ENCODE measurements around the gene SLC12A2. TPM values are rescaled to one million over a fixed set of nuclear protein-coding genes. Genes with fewer than 3 reads are reported as not detected.

Gene SLC12A2
- total RNA-seq, 1 experiment from 2014 or later: 576 TPM

DNA sequence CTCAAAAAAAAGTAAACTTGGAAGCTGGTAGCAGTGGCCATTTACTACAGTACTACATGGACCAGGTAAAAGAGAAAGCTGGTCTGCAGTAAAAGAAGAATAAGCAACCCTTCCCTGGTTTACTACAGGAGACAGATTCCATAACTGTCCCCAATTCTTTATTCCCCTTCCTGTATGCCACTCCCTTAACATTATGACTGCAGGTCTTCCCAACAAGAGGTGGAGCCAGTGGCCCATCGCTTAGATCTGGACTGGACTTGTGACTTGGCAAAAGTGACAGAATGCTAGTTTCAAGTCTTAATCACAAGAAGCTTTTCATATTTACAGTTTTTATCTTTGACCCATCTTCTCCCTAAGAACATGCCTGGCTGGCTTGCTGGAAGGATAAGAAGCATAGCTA, 42.6 kb upstream of the SLC12A2 start:
- Mint-ChIP-seq H3K4me1 (ENCODE audit: low read depth, unreplicated experiment) (peaks cover 66% of the 10 kb centered on the region), H3K9me3 (ENCODE audit: low read depth, unreplicated experiment) (peaks cover 4% of the 10 kb centered on the region), H3K27me3 (ENCODE audit: unreplicated experiment) (no peaks in the 10 kb centered on the region), H3K4me3 (ENCODE audit: low read depth, unreplicated experiment) (no peak overlapping the region), H3K27ac (ENCODE audit: unreplicated experiment) (no peak overlapping the region), H3K36me3 (ENCODE audit: insufficient read depth, unreplicated experiment) (peaks cover 3% of the 10 kb centered on the region)
- intact Hi-C loops (cut with micrococcal nuclease; ENCODE audit: unreplicated experiment): no loop called here
- TF ChIP-seq, protein P1, sequence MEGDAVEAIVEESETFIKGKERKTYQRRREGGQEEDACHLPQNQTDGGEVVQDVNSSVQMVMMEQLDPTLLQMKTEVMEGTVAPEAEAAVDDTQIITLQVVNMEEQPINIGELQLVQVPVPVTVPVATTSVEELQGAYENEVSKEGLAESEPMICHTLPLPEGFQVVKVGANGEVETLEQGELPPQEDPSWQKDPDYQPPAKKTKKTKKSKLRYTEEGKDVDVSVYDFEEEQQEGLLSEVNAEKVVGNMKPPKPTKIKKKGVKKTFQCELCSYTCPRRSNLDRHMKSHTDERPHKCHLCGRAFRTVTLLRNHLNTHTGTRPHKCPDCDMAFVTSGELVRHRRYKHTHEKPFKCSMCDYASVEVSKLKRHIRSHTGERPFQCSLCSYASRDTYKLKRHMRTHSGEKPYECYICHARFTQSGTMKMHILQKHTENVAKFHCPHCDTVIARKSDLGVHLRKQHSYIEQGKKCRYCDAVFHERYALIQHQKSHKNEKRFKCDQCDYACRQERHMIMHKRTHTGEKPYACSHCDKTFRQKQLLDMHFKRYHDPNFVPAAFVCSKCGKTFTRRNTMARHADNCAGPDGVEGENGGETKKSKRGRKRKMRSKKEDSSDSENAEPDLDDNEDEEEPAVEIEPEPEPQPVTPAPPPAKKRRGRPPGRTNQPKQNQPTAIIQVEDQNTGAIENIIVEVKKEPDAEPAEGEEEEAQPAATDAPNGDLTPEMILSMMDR (IDR thresholded peaks at IDR 0.05; ENCODE audit: unreplicated experiment): no peak
- no peak for DNase-seq
- CTCF ChIA-PET: no interaction called here
- no TSS peak for BruUV-seq (replicated peaks)

DNA sequence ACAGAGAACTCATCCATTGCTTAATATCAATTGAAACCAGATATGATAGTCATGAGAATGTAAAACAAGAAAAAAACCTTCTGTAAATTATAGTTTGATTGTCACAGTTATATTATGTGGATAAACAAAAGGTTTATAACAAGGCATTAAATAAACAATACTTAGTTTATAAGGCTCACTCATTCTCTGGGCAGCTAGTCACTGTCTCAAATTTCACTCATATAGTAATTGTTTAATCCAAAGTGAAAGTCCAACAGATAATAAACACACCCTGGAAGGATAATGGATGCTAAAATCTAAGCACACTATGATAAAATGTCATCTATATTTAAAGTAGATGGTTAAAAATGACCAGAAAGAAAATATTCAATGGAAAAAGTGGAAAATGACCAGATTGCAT, 30.8 kb upstream of the SLC12A2 start:
- BruUV-seq (replicated peaks): no TSS peak
- TF ChIP-seq, protein P1 (IDR thresholded peaks at IDR 0.05; ENCODE audit: unreplicated experiment): no peak
- intact Hi-C loops (cut with micrococcal nuclease; ENCODE audit: unreplicated experiment): no loop called here
- peaks cover 7% of the 10 kb centered on the region for H3K36me3 Mint-ChIP-seq (ENCODE audit: insufficient read depth, unreplicated experiment)
- no peaks in the 10 kb centered on the region for H3K27me3 Mint-ChIP-seq (ENCODE audit: unreplicated experiment)
- H3K27ac Mint-ChIP-seq (ENCODE audit: unreplicated experiment): no peak overlapping the region
- no peak overlapping the region for H3K4me3 Mint-ChIP-seq (ENCODE audit: low read depth, unreplicated experiment)
- H3K9me3 Mint-ChIP-seq (ENCODE audit: low read depth, unreplicated experiment): peaks cover 9% of the 10 kb centered on the region
- H3K4me1 Mint-ChIP-seq (ENCODE audit: low read depth, unreplicated experiment): peaks cover 13% of the 10 kb centered on the region
- no peak for DNase-seq
- CTCF ChIA-PET: no interaction called here

DNA sequence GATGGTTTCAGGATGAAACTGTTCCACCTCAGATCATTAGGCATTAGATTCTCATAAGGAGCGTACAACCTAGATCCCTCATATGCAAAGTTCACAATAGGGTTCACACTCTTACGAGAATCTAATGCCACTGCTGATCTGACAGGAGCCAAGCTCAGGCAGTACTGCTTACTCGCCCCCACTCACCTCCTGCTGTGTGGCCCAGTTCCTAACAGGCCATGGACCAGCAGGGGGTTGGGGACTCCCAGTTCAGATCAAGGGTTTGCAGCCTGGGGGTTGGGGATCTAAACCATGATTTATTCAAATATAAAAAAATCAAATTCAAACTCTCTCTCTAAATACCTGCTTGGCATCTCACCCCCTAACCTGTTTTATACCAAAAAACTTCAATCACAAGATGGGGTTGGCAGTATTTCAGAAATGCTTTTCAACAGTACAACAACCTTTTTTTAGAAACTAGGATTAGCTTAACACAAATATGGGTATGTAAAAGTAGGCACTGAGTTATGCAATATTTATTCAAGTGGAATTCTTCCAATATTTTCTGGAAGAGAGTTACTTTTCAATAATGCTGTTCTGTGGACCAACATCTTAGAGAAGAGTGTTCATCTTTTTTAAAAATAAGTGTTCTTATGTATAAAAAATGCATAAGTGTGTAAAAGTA, 30.1 kb upstream of the SLC12A2 start:
- CTCF ChIA-PET: interaction anchor here (1.0 kb wide), 1 partner anchor 10 kb away, joined by 3 read pairs; no protein-coding TSS in a partner anchor
- Mint-ChIP-seq H3K4me3 (ENCODE audit: low read depth, unreplicated experiment) (no peak overlapping the region), H3K27me3 (ENCODE audit: unreplicated experiment) (no peaks in the 10 kb centered on the region), H3K36me3 (ENCODE audit: insufficient read depth, unreplicated experiment) (peaks cover 9% of the 10 kb centered on the region), H3K4me1 (ENCODE audit: low read depth, unreplicated experiment) (peaks cover 8% of the 10 kb centered on the region), H3K27ac (ENCODE audit: unreplicated experiment) (no peak overlapping the region), H3K9me3 (ENCODE audit: low read depth, unreplicated experiment) (peaks cover 6% of the 10 kb centered on the region)
- DNase-seq: no peak
- TF ChIP-seq, protein P1 (IDR thresholded peaks at IDR 0.05; ENCODE audit: unreplicated experiment): no peak
- intact Hi-C loops (cut with micrococcal nuclease; ENCODE audit: unreplicated experiment): no loop called here
- BruUV-seq (replicated peaks): no TSS peak

DNA sequence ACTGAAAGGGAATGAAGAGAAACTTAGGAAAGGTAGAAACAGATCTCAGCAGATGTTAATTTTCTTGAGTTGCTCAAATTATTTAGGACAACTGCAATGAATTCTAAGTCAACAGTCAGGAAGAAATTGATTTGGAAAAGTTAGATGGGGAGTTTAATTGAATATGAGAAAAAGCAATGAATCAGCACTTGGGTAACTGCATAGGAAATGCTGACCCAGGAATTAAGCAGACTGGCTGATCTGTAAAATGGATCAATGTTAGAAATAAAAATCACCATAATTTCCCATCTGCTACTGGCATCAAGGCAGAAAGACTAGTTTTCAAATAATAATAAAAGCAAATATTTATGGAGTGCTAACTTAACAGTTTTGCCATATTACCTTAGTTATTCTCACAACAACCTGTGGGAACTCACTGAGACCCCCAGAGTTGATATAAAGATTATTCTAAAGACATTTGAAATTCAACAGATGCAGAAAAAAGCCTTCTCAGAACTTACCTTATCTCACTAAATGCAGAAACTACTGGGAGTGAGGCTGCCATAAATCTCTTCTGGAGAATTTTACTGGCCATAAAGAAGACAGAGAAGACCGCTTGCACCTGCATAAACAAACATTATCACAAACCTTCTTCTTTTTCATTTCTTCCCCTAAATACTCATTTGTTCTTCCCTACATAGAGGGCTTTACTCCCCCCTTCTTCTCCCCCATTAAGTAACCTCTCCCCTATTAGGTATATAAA, 22.8 kb upstream of the SLC12A2 start:
- no peaks in the 10 kb centered on the region for H3K9me3 Mint-ChIP-seq (ENCODE audit: low read depth, unreplicated experiment)
- CTCF ChIA-PET: no interaction called here
- H3K27ac Mint-ChIP-seq (ENCODE audit: unreplicated experiment): peak overlapping the region; percentile 8
- no peak overlapping the region for H3K4me3 Mint-ChIP-seq (ENCODE audit: low read depth, unreplicated experiment)
- H3K4me1 Mint-ChIP-seq (ENCODE audit: low read depth, unreplicated experiment): peaks cover 27% of the 10 kb centered on the region
- no peak for DNase-seq
- no peaks in the 10 kb centered on the region for H3K27me3 Mint-ChIP-seq (ENCODE audit: unreplicated experiment)
- BruUV-seq (replicated peaks): no TSS peak
- peaks cover 10% of the 10 kb centered on the region for H3K36me3 Mint-ChIP-seq (ENCODE audit: insufficient read depth, unreplicated experiment)
- intact Hi-C loops (cut with micrococcal nuclease; ENCODE audit: unreplicated experiment): no loop called here
- TF ChIP-seq, protein P1 (IDR thresholded peaks at IDR 0.05; ENCODE audit: unreplicated experiment): no peak
